HG02852 (cell line): ENCODE measurements around the gene PLCD1.
A peak's percentile ranks its signal among the peaks of the same experiment; 100 is the strongest.

Experiments used
- ATAC-seq: cut with Tn5 transposase; IDR thresholded peaks from one replicate; pipeline ENCODE4 v1.9.1; 2021; ENCODE audit warnings: mild to moderate bottlenecking, moderate library complexity; ENCODE audit not compliant: unreplicated experiment

Gene PLCD1

DNA sequence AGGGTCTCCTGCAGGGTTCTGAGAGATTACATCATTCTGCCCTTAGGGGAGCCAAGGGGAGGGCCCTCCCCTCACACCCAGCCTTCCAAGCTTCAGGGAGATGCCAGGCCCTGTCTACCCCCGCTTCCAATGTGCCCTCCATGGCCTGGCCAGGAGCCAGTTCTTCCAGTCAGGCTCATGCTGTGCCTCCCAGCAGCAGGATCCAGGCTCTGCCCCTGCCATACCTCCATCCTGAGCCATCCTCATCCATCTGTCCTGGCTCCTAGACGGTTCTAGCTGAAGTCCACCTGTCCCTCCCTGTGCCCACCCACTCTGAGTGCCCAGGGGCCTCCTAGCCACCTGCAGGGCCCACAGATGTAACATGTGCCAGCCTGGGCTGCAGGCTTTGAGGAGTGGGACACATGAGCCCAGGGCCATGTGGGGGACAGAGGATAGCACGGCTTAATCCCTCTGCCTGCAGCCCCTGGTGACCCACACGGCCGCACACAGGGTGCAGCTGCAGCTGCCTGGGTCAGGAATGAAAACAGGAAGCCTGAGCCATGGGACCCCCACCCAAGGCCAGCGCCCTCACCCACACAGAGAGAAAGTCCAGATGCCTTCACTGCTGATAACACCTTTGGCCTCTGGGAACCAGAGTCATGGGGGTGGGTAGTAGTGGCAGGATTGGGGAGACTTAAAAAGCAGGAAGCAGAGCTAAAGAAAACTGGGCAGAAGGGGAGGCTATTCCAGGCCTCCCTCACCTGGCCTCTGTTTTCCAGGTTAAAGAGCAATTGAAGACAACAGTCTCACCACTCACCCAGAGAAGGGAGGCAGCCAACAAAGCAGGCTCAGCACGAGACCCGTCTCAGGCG is 11.8 kb downstream of the PLCD1 start:
- no peak for ATAC-seq

DNA sequence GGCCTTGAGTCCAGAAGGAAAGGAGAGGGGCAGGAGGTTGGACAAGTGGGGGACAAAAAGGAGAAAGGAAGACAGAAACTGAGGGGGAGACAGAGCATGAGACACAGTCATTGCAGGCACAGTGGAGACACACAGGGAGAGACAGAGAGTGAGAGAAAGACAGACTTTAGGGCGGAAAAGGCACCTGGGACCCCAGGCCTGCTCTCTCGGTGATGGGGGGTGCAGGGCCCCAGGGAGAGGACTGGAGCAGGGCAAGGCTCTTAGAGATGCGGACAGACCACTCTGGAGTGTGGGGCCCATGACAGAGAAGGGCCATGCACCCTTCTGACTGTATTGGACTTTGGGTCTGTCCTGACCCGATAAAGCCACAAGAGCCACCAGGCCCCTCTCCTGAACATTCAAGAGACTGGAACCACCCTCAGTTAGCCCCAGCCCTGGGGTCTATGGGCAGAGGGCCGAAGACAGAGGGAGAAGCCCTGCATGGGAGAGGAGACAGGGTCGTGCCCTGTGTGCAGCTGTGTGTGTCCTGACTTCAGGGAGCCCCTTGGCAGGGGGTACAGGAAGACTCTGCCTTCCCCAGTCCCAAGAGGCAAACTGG is 12.5 kb downstream of the PLCD1 start:
- ATAC-seq, result no peak

DNA sequence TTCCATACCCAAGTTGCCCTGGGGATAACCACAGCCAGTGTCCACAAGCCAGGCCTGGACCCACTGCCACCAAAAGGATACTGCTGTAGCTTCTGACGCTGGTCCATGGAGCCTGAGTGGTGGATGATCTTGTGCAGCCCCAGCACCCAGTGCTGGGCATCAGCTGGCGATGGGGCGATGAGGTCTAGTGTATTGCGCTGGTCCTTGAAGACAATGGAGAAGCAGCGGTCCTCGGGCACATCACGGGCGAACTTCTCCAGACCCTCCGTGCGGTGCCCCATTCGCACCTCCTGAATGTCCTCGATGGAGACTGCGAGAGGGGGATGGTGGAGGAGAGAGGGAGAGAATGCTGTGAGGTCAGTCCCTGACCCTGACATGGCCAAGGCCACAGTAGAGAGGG is 13.0 kb downstream of the PLCD1 start:
- no peak for ATAC-seq

DNA sequence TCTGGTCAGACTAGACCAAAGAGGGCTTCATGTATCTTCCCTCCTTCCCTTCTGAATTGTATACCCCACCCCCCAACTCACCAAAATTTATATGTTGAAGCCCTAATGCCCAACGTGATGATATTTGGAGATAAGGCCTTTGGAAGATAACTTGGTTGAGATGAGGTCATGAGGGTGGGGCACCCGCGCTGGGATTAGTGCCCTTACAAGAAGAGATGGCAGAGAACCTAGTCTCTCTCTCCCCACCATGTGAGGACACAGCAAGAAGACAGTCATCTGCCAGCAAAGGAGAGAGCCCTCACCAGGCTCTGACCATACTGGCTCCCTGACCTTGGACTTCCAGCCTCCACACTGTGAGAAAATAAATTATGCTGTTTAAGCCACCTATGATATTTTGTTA is 13.5 kb downstream of the PLCD1 start:
- no peak for ATAC-seq

DNA sequence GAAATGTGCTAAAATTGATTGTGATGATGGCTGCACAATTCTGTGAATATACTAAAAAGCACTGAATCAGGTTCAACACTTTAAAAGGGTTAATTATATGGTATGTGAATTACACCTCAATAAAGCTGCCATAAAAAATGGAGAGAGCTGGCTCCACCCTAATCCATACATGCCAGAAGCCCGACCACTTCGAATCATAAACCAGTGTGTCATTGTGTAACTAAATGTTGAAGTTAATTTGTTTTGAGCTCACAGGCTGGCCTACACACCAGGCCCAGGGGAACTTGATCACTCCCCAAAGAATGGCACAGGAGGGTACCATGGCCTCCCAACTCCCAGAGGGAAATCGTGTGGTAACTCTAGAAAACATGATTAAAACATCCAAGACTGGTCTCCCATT is 14.0 kb downstream of the PLCD1 start:
- ATAC-seq, result no peak

DNA sequence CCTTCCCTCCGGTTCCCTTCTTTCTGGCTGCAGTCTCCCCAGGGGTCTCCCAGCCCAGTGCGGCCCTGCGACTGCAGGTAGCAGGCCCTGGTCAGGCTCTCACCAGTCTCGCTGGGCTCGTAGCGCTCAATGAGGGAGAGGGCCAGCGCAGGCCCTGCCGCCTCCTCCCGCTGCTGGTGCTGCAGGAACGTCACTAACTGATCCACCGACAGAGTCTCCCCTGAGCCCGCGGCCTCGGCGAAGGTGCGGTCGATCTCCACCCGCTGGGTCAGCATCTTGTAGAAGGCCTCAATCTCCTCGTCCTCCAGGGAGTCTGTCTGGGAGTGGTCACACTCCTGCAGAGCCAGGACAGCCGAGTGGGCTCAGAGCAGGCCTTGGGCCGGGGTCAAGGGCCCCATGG is 18.3 kb downstream of the PLCD1 start:
- ATAC-seq, result no peak

DNA sequence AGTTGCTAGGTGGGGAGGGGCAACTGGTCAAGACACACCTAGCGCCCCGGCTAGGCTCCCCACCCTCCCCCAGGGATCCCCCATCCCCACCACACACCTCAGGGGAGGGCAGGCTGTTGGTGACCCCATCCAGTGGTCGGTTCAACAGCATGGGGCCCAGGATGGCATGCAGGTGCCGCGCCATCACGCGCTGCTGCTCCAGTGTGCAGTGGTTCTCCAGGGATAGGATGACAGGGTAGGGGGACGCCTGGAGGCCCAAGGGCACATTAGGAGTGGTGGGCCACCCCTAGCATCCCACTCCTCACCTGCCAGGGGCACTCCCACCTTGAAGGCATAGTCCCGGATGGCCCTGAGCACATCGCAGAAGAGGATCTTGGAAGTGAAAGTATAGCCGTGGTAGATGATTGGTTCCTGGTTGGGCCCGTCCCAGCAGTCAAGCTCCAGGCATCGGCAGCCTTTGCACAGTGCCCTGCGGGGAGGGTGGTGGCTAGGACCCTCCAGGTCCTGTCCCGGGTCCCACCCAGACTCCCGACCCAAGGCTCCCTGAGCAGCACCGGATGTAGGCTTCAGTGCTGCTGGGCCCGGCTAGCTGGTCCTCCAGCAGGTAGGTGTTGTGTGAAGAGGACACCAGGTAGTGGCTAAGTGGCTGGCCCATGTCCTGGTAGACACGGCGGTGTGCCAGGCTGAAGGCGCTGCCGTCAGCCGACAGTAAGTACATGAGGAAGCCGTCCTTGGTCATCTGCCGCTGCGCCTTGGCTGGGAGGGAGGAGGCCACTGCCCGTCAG is 19.4 kb downstream of the PLCD1 start:
- no peak for ATAC-seq

DNA sequence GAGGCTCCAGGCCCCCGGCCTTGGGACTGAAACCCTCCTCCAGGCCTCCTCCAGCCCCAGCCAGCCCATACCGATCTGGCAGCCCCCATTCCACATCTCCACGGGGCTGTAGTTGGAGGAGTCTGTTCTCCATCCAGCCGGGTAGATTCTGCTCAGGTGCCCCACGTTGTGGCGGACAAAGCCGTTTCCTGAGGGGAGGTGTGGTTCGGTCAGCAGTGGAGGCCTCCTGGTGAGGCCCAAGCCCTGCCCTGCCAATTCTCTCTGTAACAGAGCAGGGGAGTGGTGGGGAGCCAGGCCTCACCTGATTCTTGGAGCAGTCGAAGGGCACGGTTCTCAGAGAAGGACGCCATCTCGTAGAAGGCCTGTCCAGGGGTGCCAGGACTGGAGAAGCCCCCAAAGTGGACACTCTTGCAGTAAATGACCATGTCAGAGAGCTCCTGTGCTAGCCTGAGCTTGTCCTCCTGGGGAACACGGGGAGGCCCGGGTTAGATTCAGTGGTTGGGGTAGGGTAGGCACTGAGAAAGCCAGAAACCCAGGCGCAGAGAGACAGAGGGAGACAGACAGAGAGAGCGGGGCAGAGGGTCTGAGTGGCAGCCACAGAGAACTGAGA is 20.4 kb downstream of the PLCD1 start:
- ATAC-seq, result no peak

DNA sequence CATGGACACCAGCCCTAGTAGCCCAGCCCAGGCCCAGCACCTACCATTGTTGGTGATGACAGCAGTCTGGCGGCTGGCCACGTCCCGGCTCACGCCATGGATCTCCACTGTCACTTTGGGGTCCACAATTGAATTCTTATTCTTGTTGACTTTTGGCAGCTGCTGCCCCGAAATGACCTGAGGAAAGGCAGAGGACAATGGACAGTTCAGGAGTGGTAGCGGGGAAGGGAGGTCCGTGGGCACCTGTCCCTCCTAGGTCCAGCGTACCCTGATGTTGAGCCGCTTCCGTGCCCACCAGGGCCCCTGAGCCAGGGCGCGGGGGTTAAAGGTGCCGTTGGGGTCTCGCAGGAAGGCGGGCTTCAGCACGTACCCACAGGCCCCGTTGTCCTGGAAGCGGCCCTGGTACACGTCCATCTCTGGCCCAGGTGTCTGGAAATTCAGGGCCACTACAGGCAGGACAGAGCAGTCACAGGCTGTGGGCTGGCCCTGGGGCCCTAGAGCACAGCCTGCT is 21.2 kb downstream of the PLCD1 start:
- no peak for ATAC-seq

DNA sequence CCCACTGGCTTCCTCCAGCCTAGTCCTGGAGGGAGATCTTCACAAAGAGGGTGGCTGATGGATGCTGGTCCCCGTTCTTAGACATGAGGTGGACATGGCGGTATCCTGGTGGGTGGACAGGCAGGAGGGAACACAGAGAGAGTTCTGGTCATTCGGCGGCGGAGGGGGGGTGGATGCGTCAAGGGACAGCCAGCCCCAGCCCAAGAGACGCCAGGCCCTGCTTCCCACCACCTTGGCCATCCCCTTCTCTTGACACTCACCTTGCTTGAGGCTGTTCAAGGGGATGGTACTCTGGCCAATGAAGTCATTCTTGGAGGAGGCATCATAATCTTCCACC is 21.7 kb downstream of the PLCD1 start:
- no peak for ATAC-seq

DNA sequence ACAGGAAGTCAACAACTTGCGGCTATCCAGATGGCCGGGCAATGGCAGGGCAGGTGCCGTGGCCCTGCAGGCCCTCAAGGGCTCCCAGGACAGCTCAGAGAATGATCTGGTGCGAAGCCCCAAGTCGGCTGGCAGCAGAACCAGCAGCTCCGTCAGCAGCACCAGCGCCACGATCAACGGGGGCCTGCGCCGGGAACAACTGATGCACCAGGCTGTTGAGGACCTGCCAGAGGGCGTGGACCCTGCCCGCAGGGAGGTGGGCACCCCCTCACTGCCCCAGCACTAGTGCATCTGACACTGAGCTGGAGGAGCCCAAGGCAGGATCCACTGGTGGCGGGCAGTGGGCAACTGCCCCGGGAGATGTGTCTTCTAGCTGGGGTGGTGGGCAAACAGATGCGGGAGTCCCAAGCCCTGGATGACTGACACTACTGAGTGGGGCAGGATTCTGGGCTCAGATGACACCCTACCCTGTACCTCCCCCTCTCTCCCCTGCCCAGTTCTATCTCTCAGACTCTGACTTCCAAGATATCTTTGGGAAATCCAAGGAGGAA is 22.9 kb downstream of the PLCD1 start:
- ATAC-seq, result no peak

DNA sequence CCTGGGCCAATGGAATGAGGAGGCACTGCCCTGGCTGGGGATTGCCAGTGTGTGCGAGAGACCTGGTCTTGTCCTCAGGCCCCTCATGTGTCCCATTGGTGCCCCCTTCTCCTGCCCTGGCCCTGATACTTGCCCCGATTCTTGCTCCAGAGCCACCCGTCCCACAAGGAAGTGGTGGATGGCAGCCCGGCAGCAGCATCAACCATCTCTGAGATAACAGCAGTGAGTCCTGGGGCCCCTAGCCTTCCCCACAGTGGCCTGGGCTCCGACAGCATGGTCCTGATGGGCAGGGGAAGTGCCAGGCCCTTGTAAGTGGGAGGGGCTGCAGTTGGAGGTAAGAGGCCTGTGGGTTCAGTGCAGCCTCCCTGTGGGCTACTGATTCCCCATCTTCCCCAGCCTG is 23.4 kb downstream of the PLCD1 start:
- ATAC-seq, result no peak

DNA sequence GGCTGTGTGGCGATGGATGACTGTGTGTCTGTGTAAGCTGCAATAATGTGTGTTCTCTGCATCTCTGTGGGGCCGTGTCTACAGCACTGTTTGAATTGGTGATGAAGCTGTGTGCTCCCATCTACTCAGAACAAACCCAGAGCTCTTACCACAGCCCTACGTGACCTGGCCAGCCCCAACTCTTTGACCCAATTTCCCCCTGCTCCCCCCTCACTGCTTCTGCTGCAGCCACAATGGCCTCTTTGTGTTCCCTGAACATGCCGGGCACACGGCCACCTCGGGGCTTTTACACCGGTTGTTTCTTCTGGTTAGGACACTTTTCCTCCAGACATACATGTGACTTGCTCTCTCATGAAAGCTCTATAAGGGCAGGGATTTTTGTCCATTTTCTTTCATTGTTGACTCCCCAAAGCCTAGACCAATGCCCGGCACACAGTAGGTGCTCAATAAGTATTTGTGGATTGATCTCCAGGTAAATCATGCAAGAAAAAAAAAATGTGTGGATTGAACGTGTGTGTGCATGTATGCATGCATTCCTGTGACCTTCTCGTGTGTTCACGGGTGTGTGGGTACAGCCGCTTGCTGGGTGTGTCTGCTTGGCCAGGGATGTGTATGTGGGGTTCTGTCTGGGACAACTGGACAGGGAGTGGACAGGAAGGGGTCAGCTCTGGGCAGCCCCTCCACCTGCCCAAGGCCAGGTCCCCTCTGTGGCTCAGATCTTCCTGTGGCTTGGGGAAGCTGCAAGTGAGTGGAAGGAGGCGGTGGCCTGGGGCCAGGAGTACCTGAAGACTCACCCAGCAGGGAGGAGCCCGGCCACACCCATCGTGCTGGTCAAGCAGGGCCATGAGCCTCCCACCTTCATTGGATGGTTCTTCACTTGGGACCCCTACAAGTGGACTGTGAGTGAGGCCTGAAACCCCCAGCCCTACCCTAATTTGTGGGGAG is 24.1 kb downstream of the PLCD1 start:
- no peak for ATAC-seq

DNA sequence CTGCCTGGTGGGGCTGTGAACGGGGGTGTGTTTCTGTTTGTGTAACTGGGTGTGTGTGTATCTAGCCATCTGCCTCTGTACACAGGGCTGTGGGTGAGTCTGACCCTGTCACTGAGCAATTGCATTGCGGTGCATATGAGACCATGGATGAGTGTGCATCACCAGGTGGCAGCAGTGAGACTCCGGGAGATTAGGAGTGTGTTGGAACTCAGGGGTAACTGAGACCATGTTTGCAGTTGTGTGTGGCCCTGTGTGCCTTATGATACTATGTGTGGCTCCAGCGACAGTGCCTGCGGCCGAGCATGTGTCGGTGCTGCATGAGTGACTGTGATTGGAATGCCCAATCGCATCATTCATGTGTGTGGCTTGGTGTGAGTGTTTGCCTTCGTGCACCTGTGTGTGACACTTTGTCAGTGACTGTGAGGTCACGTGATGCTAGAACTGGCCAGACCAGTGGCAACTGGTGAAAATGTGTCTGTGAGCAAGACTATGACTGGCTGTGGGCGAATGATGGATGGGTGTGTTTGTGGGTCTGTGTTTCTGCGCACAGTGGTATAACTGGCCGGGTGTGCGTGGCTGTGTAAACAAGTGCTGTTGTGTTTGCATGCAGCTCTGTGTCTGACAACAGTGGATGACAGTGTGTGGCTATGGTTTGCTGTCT is 24.9 kb downstream of the PLCD1 start:
- peak; percentile 57 for ATAC-seq

DNA sequence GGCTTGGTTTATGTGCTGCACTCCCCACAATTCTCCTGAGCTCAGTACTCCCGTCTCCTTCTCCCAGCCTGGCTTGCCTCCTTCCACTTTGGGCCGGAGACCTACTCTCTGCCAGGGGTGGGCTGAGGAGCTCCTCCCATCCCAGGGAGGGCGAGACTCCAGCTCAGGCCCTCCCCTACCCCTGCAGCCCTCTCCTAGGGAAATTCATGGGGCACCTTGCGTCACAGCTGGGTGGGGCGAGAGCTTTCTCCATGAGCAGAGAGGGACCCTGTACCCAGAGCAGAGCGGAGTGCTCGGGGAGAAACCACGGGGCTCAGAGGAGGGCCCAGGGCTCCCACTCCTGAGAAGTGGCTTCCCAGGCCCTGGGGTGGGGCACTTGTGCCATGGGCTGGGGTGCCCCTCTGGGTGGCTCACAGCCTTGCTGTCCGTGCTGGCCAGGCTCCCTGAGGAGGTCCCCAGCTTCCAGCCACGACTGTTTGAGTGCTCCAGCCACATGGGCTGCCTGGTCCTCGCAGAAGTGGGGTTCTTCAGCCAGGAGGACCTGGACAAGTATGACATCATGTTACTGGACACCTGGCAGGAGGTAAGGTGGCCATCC is 25.5 kb downstream of the PLCD1 start:
- no peak for ATAC-seq

DNA sequence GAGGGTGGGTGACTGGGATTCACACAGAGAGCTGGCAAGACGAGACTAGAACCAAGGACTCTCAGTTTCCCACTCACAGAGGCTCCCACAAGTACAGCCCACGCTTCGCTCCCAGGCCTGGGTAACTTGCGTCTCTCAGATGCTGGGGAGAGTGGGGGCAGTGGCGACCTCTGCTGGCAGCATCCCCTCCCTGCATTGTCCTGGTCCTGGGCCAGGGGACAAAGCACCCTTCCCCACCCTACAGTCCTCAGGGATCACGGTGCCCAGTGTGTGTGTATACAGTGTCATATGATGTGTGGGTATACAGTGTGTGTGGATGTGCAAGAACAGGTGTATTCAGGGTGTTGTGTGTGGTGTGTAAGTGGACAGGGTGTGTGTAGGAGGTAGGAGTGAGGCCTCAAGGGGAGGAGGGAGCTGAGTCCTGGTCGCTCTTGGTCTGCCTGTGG is 26.0 kb downstream of the PLCD1 start:
- peak; percentile 31 for ATAC-seq

DNA sequence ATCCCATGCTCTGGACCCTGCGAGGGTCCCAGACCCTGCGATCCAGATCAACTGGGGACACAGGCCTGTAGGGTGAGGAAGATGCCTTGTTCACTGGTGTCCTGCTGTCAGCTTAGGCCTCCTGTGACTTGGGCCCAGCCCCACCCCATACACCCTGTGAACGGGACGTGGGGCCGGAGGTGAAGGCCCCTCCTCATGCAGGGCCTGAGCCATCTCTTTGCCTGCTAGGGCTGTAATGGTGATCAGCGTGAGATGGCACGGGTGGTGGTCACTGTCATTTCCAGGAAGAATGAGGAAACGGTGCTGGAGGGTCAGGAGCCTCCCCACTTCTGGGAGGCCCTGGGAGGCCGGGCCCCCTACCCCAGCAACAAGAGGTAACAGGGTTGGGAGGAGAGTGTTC is 26.5 kb downstream of the PLCD1 start:
- no peak for ATAC-seq

DNA sequence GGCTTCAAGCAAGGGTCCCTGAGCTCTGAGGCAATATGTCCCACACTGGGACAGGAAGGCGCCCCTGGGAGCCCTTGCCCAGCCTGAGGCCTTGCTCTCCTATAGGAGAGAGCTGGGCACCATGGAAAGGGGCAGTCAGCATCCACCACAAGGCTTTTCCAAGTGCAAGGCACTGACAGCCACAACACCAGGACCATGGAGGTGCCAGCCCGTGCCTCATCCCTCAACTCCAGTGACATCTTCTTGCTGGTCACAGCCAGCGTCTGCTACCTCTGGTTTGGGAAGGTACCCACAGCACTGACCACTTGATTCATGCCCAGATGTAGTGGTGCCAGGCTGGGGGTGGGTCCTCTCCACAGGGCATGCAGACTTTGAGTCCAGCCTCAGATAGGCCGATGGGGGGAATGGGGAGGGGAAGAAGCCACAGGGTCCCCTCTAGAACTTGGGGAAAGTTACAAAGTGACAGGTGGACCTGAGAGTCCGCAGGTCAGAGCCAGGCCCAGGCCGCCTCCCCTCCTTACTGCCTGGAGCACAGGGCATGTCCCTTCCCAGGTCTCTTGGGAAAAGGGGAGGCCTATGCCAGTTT is 27.1 kb downstream of the PLCD1 start:
- no peak for ATAC-seq
